Left ventricle myocardium superior (tissue), 1 donor: ENCODE data around the gene OSBPL2. TPM values are rescaled to one million over a fixed set of nuclear protein-coding genes. Genes with fewer than 3 reads are reported as not detected.

Source experiments
- ATAC-seq: fragments of 200-7000 bp; cut with Tn5 transposase; one replicate; pipeline ENCODE4 v1.9.1; 2020; ENCODE audit warnings: mild to moderate bottlenecking, moderate library complexity
- DNase-seq: peaks from one replicate; pipeline ENCODE4 v3.0.0-alpha.2; 2020
- intact Hi-C: fragments of 100-400 bp; cut with micrococcal nuclease; formaldehyde crosslinking; loops from one replicate; pipeline ENCODE4 v1.11.0; 2022
- total RNA-seq: library from RNA; stranded (reverse); fragmentation: NEBNext Ultra II Directional; extraction: Animal tissue kit (Norgen Biotek cat#: 25700); gene quantifications from one replicate; pipeline ENCODE4 v1.2.1, GENCODE V29; 2021
- donor health status: DM: no; HTN: yes; CAD: no; lungs with severe emphysema.

Gene OSBPL2
- total RNA-seq, 1 donor from 2014 or later: 60.0 TPM

DNA sequence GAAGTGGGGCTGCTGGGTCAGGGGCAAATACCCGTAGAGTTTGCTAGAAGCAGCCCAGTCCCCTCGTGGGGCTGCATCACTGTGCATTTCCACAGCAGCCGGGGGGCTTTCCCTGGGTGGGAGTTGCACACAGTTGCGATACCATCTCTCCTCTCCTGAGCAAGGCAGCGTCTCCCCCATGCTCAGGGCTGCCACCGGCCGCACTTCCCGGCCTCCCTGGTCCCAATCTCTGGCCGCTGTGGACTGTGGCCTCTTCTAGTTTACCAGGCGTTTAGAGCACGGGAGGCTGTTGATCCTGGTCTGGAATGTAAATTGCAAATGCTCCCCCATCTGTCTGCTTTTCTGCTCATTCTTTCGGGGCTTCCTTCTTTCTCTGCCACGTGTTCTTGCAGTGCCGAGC is 31.1 kb downstream of the OSBPL2 start:
- ATAC-seq (no peak), DNase-seq (no peak)
- intact Hi-C loops: no loop called here

DNA sequence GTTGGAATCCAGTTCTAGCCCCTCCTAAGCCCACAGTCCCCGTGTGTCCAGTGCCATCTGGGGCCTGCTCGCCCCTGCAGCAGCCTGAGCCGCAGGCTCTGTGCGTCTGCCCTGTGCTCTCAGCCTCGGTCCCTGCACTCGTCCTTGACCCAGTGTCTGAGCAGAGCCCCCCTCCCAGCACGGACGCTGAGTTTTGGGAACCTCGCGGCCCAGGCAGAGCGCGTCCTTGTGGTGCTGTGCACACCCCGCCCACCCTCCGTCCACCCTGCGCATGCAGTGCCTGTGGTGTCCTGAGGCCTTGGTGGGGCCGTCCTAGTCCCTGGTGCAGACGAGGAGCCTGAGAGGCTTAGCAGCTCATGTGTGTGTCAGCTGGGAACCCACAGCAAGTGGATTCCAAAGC is 31.6 kb downstream of the OSBPL2 start:
- DNase-seq (no peak), ATAC-seq (no peak)
- intact Hi-C loops: no loop called here

DNA sequence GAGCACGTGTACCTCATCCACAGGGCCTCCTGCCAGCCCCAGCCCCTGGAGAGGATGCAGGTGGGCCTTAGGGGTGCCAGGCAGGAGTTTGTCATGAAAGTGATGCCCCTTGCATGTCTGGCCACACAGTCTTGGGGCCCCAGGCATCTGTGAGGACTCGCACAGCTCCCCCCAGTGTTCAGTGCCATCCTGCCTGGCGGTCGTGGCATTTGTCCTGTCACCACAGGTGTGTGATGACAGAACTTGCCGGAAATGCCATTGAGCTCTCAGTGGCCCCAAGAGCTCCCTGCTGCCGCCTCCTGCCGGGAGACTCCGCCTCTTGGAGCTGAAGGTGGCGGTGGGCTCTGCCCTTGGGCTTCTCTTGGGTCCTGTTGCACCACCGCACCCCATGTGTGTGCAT is 33.9 kb downstream of the OSBPL2 start:
- no peak for ATAC-seq
- intact Hi-C loops: no loop called here
- no peak for DNase-seq

DNA sequence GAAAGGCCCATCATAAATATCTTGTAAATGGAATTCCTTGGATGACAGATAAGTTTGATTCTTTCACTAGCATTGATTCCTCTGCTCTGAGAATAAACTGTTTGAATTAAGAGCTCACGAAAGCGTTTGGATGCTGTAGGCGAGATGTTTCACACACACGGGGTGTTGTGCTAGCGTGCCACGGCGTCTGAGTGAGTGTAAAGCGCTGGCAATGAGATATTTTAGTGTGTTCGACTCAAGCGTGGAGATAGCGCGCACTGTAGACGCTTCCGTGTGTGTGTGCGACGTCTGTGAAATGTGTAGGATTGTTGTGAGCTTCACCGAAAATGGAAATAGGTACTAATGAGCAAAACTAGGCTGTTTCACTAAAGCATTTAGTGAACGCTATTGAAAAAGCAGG is 35.1 kb downstream of the OSBPL2 start:
- intact Hi-C loops: no loop called here
- ATAC-seq (no peak), DNase-seq (no peak)

DNA sequence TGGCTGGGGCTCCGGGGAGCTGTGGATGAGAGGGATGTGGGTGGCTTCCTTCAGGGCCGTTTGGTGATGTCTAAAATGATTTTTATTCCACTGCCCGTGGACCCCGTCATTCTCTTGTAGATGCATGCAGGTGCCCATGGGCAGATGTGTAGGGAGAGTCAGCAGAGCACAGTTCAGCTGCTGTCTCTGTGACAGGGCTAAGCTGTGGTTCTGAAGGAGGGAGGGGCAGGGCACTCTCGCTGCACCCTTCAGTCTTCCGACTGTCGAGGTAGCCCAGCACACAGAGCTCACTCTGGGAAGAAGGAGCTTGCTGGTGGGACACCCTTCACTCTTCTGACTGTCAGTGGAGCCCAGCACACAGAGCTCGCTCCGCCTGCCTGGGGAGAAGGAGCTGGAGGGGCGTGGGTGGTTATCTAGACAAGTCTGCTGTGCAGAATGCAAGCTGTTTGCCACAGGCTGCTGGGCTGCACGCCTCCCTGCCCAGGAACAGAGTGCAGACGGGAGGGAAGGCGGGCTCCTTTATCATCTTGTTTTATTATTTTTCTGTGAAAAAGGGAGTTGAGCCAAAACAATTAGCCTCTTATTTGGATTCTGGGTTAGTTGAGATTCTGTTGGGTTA is 36.1 kb downstream of the OSBPL2 start:
- ATAC-seq: peak; percentile 15
- no peak for DNase-seq
- intact Hi-C loops: no loop called here

DNA sequence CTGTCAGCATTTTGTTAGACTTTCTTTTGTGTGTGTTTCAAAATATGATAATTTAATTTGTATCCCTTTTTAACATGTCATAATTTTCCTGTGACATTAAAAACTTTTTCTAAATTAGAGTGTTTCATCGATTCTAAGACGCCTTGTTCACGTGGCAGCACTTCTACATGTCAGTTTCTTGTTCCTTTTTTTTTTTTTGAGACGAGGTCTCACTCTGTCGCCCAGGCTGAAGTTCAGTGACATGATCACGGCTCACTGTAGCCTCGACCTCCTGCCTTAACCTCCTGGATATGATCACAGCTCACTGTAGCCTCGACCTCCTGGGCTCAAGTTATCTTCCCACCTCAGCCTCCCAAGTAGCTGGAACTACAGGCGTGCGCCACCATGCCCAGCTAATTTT is 36.9 kb downstream of the OSBPL2 start:
- intact Hi-C loops: no loop called here
- ATAC-seq (no peak), DNase-seq (no peak)

DNA sequence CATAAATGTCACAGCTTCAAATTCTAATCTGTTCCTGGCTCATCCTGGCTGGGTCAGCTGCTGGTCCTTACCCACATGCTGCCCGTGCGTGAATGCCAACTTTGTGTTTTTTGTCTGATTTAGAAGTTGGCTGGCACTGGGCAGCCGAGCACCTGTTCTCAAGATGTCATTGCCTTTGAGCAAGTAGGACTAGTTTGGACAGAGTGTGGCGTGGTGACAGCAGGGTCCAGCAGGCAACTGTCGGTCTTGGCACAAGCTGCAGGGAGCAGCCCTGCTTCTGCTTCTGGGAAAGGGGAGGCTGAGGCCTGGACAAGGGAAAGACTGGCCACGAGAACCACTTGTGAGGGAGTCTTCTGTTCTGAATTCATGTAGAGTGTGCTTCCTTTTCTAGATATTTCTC is 38.1 kb downstream of the OSBPL2 start:
- DNase-seq (no peak), ATAC-seq (peak; percentile 80)
- intact Hi-C loops: no loop called here

DNA sequence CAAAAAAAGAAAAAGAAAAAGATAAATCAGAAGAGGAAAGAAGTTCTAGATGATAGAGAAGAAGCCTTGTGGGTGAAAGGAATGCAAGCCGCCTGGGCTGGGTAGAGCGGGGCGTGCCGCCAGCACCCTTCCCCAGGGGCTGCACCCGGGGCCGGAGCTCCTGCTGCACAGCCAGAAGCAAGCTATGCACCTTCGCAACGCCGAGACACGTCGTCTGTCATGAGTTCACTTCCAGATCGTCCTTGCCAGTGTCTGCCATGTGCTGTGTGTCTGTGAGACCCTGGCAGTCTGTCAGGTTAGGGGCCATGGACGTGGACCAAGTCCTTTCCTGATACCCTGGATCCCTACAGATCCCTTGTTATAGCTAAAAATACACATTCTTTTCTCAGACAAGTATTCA is 38.9 kb downstream of the OSBPL2 start:
- ATAC-seq (peak; percentile 56), DNase-seq (peak; percentile 52)
- intact Hi-C loops: no loop called here

DNA sequence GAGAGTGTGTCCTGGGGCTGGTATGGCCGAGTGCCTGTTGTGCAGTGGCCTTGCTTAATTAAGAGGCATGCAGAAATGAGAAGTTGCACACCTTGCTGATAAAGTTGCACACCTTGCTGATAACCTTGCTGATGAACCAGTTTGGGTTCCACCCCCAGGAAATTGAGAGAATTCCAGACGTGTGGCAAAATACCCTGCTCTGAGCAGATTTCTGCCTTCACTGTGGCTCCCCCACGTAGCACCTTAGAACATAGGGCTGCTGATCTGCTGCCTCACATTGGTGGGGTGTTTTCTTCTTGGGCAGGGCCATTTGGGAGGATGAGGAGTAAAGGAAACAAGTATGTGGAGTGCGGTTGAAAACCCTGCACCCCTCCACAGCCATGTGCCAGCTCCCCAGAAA is 42.0 kb downstream of the OSBPL2 start:
- ATAC-seq (no peak), DNase-seq (no peak)
- intact Hi-C loops: no loop called here

DNA sequence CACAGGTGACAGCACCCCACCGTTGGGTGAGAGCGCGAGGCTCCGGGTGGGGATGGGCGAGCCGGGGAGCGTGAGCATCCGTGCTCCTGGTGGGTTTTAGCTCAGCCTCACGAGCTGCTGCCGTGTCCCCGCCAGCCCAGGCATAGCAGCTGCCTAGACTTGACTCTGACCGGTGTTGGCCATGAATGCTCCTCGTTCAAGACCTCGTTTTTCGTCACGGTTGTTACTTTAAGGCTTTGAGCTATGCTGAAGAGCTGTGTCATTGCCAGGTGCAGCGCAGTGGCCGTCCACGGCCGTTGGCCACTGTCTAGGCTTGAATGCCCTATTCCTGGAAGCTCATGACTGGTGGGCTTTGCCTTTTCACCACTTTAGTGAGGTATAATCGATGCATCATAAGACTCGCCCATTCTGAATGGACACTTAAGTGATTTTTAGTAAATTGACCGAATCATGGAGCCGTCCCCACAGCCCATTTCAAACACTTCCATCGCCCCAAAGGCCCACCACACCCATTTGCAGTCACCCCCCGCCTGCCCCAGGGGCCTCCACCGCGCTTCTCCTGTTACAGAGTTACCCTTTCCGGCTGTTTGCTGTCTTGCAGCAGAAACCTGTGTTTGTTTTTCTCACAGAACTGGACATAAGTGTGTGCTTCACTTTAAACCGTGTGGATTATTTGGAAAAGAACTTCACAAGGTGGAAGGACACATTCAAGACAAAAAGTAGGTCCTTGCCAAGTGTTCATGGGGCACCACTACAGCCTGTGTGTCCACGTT is 43.0 kb downstream of the OSBPL2 start:
- DNase-seq (no peak), ATAC-seq (no peak)
- intact Hi-C loops: no loop called here

DNA sequence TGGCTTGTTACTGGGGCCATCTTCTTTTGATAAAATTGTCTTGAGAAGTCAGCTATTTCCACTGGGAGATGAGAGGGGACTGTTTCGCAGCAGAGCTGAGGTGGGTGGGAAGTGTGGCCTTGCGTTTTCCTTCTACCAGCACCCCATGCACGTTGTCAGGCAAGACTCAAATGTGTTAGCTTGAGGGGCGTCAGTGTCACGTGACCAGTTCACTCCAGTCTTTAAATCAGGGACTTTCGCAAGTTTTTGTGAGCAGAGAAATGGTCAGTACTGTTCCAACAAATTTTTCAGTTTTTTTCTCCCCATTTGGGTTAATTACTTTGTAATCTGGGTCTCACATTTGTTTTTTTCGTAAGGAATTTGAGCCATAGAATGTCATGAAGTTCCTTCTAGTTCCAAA is 43.8 kb downstream of the OSBPL2 start:
- intact Hi-C loops: no loop called here
- ATAC-seq (no peak), DNase-seq (no peak)

DNA sequence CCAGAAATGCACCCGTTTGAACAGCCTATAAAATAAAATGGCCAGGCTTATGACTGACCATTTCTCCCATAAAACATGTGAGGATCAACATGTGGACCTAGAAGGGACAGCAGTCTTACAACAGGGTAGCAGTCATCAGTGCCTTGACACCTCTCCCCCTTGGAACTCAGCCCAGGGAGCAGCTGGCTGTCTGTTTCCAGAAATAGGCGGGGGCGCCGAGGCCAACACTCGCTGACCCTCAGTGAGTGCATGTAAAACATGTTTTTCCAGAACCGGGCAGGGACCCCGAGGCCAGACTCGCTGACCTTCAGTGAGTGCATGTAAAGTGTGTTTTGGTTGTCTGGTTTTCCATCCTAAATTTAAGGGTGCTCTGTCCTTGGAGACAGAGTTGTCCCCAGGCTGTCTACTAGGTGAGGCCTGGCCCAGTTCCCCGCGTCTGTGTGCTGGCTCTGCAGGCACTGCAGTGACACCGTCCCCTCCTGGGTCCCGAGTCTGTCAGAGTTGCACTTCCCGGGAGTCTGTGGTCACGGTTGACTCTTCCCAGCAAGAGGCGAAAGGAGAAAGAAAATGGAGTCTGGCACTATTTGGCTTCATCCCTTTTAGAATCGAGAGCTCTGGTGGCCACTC is 44.7 kb downstream of the OSBPL2 start:
- peak; percentile 83 for DNase-seq
- intact Hi-C loops: no loop called here
- ATAC-seq: peak; percentile 88

DNA sequence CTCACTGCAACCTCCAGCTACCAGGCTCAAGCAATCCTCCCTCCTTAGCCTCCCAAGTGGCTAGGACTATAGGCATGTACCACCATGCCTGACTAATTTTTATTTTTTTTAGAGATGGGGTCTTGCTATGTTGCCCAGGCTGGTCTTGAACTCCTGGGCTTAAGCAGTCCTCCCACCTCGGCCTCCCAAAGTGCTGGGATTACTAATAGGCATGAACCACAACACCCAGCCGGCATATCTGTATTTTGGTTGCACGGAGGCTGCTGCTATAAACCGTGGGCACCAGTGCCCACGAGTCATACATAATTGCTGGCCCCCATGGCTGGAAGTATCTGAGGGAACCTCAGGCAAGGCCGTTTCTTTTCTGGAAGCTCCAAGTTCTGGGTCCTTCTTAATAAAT is 46.1 kb downstream of the OSBPL2 start:
- intact Hi-C loops: no loop called here
- ATAC-seq: no peak
- DNase-seq: no peak

DNA sequence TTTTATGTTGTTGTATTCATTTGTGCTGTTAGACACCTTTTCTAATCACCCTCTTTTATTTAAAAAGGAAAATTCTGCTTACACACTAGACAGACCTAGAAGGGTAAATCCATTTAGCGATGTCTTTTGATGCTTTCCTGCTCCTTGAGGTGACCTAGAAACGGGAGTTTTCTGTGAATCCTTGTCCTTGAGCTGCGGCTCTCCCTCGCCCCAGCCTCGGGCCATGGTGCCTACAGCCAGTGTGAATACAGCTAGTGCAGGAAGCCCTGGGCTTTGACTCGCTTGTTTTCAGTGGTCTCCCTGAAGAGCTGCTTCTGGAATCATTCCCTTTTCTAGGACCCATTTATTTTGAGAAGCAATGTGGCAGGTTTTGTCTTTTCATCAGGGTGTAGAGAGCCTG is 46.8 kb downstream of the OSBPL2 start:
- intact Hi-C loops: no loop called here
- ATAC-seq (no peak), DNase-seq (no peak)

DNA sequence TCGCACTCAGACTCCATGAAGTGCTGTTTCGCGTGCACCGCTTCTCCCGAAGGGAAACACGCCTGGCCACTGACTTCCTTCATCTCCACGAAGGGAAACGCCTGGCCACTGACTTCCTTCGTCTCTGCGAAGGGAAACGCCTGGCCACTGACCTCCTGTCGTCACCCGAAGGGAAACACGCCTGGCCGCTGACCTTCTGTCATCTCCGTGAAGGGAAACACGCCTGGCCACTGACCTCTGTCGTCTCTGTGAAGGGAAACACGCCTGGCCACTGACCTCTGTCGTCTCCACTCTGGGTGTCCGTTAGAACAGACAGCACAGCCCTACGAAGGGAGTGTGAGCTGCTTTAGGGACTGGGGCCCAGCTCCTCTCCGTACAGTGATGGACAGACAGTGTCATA is 47.4 kb downstream of the OSBPL2 start:
- ATAC-seq (no peak), DNase-seq (no peak)
- intact Hi-C loops: no loop called here

DNA sequence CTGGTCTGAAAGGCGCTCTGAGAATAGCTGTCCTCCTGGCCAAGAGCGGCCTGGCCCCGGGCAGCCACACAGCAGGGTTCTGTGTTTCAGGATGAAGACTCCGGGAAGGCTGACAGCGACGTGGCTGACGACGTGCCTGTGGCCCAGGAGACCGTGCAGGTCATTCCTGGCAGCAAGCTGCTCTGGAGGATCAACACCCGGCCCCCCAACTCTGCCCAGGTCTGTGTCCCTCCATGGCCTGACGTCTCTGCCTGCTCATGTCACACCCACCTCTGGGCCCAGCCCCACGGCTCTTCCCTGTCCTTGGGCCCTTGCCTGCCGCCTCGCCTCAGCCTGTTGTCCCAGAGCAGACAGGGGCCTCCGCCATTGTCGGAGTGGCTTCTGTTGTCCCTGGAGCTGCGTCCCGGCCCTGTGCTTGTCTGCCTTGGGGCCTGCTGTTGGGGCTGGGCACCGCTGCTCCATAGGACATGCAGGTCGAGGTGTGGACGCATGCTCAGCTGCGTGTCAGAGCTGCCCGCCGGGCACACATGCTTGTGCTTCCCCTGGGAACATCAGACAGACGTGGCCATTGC is 48.3 kb downstream of the OSBPL2 start:
- ATAC-seq (peak; percentile 52), DNase-seq (peak; percentile 70)
- intact Hi-C loops: no loop called here

DNA sequence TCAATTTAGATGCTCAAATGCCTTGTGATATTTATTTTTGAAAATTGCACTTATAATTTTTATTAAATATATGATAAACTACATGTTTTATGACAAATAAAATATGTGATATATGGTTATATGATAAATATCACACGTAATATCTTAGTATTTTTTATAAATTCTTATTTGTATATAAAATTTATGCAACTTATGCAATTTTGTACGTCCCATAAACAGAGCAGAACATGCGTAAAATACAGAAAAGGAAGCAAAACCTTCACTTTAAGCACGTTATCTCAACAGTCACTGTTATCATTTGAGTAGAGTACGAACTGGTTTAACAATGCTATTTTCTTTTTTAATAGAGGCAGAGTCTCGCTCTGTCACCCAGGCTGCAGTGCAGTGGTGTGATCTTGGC is 48.8 kb downstream of the OSBPL2 start:
- ATAC-seq (no peak), DNase-seq (no peak)
- intact Hi-C loops: no loop called here

DNA sequence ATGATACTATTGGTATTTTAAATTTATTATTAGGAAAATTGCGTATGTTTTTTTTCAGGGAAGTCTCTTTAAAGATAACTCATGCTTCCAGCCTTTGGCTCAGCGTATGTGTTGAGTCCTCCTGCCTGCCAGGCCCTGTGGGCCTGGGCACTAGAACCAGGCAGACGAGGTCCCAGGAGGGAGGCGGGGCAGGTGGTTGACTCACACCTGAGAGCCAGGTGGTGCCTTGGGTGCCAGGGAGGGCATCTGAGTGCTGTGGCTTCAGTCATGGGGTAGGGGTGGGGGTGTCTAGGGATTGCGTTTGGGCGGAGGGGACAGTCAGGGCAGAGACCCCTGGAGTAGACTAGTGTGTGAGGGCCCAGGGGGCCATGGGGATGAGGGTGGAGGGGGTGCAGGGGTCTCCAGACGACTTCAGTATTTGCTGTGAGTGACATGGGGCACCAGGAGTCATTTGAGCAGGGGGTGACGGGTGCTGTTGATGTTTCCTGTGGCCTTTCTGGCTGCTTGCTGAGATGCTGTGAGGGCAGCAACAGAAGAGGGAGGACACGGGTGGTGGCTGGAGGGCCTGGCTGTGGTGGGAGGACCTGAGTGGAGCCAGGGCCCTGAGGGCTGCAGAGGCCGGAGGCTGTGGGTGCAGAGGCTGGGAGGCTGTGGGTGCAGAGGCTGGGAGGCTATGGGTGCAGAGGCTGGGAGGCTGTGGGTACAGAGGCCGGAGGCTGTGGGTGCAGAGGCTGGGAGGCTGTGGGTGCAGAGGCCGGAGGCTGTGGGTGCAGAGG is 49.6 kb downstream of the OSBPL2 start:
- intact Hi-C loops: no loop called here
- DNase-seq (no peak), ATAC-seq (no peak)

DNA sequence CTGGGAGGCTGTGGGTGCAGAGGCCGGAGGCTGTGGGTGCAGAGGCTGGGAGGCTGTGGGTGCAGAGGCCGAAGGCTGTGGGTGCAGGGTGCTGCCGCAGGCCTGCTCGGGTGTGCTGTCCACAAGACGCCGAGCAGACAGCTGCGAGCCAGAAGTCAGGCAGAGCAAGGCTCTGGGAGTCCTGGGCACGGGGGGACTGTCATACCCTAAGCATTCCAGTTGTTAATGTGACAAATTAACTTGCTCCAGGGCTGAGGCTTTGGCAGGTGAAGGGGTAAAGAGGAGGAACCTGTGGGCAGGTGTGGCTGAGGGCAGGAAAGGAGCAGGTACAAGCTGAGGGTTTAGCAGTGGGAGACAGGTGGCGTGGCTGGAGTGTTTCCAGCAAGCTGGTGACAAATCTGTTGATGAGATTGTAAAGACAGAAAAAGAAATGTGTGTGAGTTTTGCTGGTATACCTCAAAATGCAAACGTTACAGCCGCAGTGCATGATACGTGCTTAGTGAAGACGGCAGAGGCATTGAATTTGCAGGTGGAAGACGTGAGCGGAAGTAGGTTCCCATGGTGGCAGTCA is 50.3 kb downstream of the OSBPL2 start:
- intact Hi-C loops: no loop called here
- ATAC-seq (no peak), DNase-seq (no peak)
